ENCODE results near the gene ENO3.

DNA sequence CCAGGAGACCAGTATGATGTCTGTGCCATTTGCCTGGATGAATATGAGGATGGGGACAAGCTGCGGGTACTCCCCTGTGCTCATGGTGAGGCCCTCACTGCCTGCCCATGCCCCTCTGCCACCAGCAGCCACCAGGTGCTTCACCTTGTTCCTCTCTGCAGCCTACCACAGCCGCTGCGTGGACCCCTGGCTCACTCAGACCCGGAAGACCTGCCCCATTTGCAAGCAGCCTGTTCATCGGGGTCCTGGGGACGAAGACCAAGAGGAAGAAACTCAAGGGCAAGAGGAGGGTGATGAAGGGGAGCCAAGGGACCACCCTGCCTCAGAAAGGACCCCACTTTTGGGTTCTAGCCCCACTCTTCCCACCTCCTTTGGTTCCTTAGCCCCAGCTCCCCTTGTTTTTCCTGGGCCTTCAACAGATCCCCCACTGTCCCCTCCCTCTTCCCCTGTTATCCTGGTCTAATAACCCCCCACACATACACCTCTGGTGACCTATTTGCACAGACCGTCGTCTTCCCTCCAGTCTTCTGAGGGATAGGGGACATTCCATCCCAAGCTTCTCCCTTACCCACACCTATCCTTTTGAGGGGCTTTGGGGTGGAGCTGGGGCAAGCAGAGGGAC lies 6.3 kb upstream of the ENO3 start:
- TF ChIP-seq, protein P1, sequence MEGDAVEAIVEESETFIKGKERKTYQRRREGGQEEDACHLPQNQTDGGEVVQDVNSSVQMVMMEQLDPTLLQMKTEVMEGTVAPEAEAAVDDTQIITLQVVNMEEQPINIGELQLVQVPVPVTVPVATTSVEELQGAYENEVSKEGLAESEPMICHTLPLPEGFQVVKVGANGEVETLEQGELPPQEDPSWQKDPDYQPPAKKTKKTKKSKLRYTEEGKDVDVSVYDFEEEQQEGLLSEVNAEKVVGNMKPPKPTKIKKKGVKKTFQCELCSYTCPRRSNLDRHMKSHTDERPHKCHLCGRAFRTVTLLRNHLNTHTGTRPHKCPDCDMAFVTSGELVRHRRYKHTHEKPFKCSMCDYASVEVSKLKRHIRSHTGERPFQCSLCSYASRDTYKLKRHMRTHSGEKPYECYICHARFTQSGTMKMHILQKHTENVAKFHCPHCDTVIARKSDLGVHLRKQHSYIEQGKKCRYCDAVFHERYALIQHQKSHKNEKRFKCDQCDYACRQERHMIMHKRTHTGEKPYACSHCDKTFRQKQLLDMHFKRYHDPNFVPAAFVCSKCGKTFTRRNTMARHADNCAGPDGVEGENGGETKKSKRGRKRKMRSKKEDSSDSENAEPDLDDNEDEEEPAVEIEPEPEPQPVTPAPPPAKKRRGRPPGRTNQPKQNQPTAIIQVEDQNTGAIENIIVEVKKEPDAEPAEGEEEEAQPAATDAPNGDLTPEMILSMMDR (IDR thresholded peaks at IDR 0.05): no peak
- no peak for TF ChIP-seq POLR2A (IDR thresholded peaks at IDR 0.05)
